MM.1S (cell line): Measurements from ENCODE around the gene TSPAN5.

Experiments used
- CTCF ChIP-seq: fragments of 300-600 bp; sonication (generic); IDR thresholded peaks from 2 replicates; pipeline ENCODE4 v1.5.1; 2016; ENCODE audit warnings: antibody characterized with exemption, low read length, mixed read lengths
- EZH2 ChIP-seq: fragments of 300-600 bp; sonication (generic); optimal IDR thresholded peaks from 2 replicates; pipeline ENCODE3; 2017; ENCODE audit warnings: low read depth, mild to moderate bottlenecking, antibody characterized with exemption, low read length, mixed read lengths
- EZH2phosphoT487 ChIP-seq: fragments of 300-600 bp; sonication (generic); IDR thresholded peaks from 2 replicates; pipeline ENCODE4 v1.6.1; 2018; ENCODE audit warnings: antibody characterized with exemption, low read length

DNA sequence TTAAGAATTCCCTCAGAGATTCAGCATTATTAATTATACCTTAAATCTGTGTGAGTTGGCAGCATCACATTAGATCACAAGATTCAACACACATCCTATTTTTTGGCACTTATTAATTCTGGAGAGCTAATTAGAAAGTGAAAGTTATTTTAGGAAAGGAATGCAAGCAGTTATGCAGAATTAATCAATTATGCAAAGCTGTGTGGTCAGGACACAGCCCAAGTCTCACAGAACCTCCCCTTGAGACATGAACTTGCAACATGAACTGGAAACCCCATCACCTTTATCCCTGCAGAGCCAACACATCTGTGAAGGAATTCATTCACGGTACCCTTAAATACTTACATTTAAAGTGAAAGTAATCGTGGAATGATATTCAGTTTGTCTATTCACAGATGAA, 80.5 kb downstream of the TSPAN5 start:
- TF ChIP-seq CTCF (no peak), EZH2 (no peak), EZH2phosphoT487 (no peak)
